ENCODE measurements around the gene VARS2. TPM values are rescaled to one million over a fixed set of nuclear protein-coding genes. Genes with fewer than 3 reads are reported as not detected.
"Not testable (repeated sequence)": the region's sequence is repeated elsewhere in the genome, so short reads cannot be mapped to it uniquely, and the experiment has no call there.

The VARS2 gene
- total RNA-seq, 6 donors from 2014 or later, result 23.0 to 56.6 (median 29.5) TPM

GRCh38 chr6:30917487-30917886 is 3.4 kb downstream of the VARS2 start:
- H3K27ac ChIP-seq, result no peak overlapping the region
- H3K4me3 ChIP-seq, result no peak overlapping the region
- 90 to 94% methylated on average over 8 of the region's 8 CpGs for WGBS, 2 donors
- no peaks in the 10 kb centered on the region for H3K9me3 ChIP-seq
- DNase-seq (no peak), ATAC-seq (ENCODE audit: low FRiP score in 2 of 2) (no peak)
- H3K27me3 ChIP-seq, result no peaks in the 10 kb centered on the region
- no peak for TF ChIP-seq CTCF (IDR thresholded peaks at IDR 0.05)
- TF ChIP-seq EP300 (IDR thresholded peaks at IDR 0.05), result no peak
- TF ChIP-seq POLR2AphosphoS5 (IDR thresholded peaks at IDR 0.05), result no peak
- no peak for TF ChIP-seq POLR2A (IDR thresholded peaks at IDR 0.05)
- H3K36me3 ChIP-seq, result peaks cover 17 to 61% (median 36%) of the 10 kb centered on the region in 4 donors
- H3K4me1 ChIP-seq, result peaks cover 22 to 44% (median 28%) of the 10 kb centered on the region in 4 donors

GRCh38 chr6:30918670-30919069 is 4.6 kb downstream of the VARS2 start:
- H3K36me3 ChIP-seq, result peaks cover 24 to 66% (median 47%) of the 10 kb centered on the region in 4 donors
- WGBS, 2 donors, result 91 to 93% methylated on average over 8 of the region's 8 CpGs

GRCh38 chr6:30922447-30922852 is 8.4 kb downstream of the VARS2 start:
- H3K9me3 ChIP-seq, result no peaks in the 10 kb centered on the region
- WGBS, 2 donors, result 97 to 99% methylated on average over 7 of the region's 7 CpGs
- H3K4me3 ChIP-seq, result no peak overlapping the region
- H3K36me3 ChIP-seq, result peaks cover 24 to 88% (median 63%) of the 10 kb centered on the region in 4 donors
- TF ChIP-seq POLR2A (IDR thresholded peaks at IDR 0.05) (no peak), CTCF (IDR thresholded peaks at IDR 0.05) (no peak), EP300 (IDR thresholded peaks at IDR 0.05) (no peak), POLR2AphosphoS5 (IDR thresholded peaks at IDR 0.05) (no peak)
- ATAC-seq (ENCODE audit: low FRiP score in 2 of 2) (no peak), DNase-seq (no peak)
- H3K27me3 ChIP-seq, result no peaks in the 10 kb centered on the region
- peaks cover 0 to 16% (median 10%) of the 10 kb centered on the region in 4 donors for H3K4me1 ChIP-seq
- no peak overlapping the region for H3K27ac ChIP-seq

More at GRCh38 chr6:30918670-30919069, 4.6 kb downstream of the VARS2 start:
- Histone ChIP-seq H3K4me3 (no peak overlapping the region), H3K27me3 (no peaks in the 10 kb centered on the region), H3K4me1 (peaks cover 18 to 38% (median 24%) of the 10 kb centered on the region in 4 donors), H3K27ac (no peak overlapping the region), H3K9me3 (no peaks in the 10 kb centered on the region)
- DNase-seq (no peak), ATAC-seq (ENCODE audit: low FRiP score in 2 of 2) (no peak)
- TF ChIP-seq POLR2AphosphoS5 (IDR thresholded peaks at IDR 0.05) (no peak), EP300 (IDR thresholded peaks at IDR 0.05) (no peak), POLR2A (IDR thresholded peaks at IDR 0.05) (no peak), CTCF (IDR thresholded peaks at IDR 0.05) (no peak)

- DNase-seq, result peak in 1 of 2 donors; percentile 78
- peaks cover 24 to 71% (median 58%) of the 10 kb centered on the region in 4 donors for H3K36me3 ChIP-seq
- WGBS, 2 donors, result 86% methylated on average over 7 of the region's 9 CpGs; no CpG with 5 or more reads in 1 of the 2 donors
- not testable (repeated sequence) for ATAC-seq (ENCODE audit: low FRiP score in 2 of 2); H3K27me3 ChIP-seq; H3K9me3 ChIP-seq; H3K4me3 ChIP-seq; H3K27ac ChIP-seq
- peaks cover 0 to 20% (median 7%) of the 10 kb centered on the region in 4 donors for H3K4me1 ChIP-seq
These were observed 10.1 kb downstream of the VARS2 start for GRCh38 chr6:30924040-30924627.

- ATAC-seq (ENCODE audit: low FRiP score in 2 of 2), result peak; percentile 75 to 92
These were observed 12.6 kb downstream of the VARS2 start for GRCh38 chr6:30926644-30927043.

GRCh38 chr6:30927080-30927479 is 13.0 kb downstream of the VARS2 start:
- peaks cover 0 to 20% (median 7%) of the 10 kb centered on the region in 4 donors for H3K4me1 ChIP-seq
- H3K36me3 ChIP-seq, result peaks cover 10 to 43% (median 31%) of the 10 kb centered on the region in 4 donors
- H3K27ac ChIP-seq, result peak overlapping the region; percentile 38 to 80 (median 70)
- H3K9me3 ChIP-seq; ATAC-seq (ENCODE audit: low FRiP score in 2 of 2); H3K27me3 ChIP-seq; DNase-seq; H3K4me3 ChIP-seq: not testable (repeated sequence)
- WGBS, 2 donors, result 65 to 66% methylated on average over 3 of the region's 3 CpGs

More at GRCh38 chr6:30926644-30927043, 12.6 kb downstream of the VARS2 start:
- Histone ChIP-seq H3K27me3 (no peaks in the 10 kb centered on the region), H3K4me3 (no peak overlapping the region), H3K9me3 (no peaks in the 10 kb centered on the region), H3K27ac (peak overlapping the region; percentile 62 to 80 (median 72)), H3K4me1 (peaks cover 0 to 20% (median 7%) of the 10 kb centered on the region in 4 donors), H3K36me3 (peaks cover 14 to 47% (median 36%) of the 10 kb centered on the region in 4 donors)
- TF ChIP-seq POLR2AphosphoS5 (IDR thresholded peaks at IDR 0.05) (peak; percentile 44 to 68), CTCF (IDR thresholded peaks at IDR 0.05) (no peak), POLR2A (IDR thresholded peaks at IDR 0.05) (peak in 1 of 4 donors; percentile 76), EP300 (IDR thresholded peaks at IDR 0.05) (peak in 3 of 4 donors; percentile 73 to 95 (median 89))
- DNase-seq, result peak in 1 of 2 donors; percentile 92
- WGBS, 2 donors, result 68% methylated on average over 4 of the region's 4 CpGs
